ENCODE data around the gene UNC5A. TPM values are rescaled to one million over a fixed set of nuclear protein-coding genes. Genes with fewer than 3 reads are reported as not detected.

Gene UNC5A
- total and polyA plus RNA-seq, 8 donors = 0.09 to 3.6 (median 0.32) TPM

- no peak for TF ChIP-seq CTCF (IDR thresholded peaks at IDR 0.05)
- H3K27me3 ChIP-seq = no peaks in the 10 kb centered on the region
- intact Hi-C loops (cut with DNase I) = no loop called here
- H3K9me3 ChIP-seq = no peaks in the 10 kb centered on the region
- no peaks in the 10 kb centered on the region for H3K4me1 ChIP-seq
- FAIRE-seq (no peak), ATAC-seq (no peak), DNase-seq (no peak)
- 75 to 84% methylated on average over 2 of the region's 2 CpGs for WGBS, 2 donors
- H3K36me3 ChIP-seq = peaks cover 0 to 23% (median 9%) of the 10 kb centered on the region in 3 donors
- H3K27ac ChIP-seq = no peak overlapping the region
- no peak overlapping the region for H3K4me3 ChIP-seq
Observed at GRCh38 chr5:176912115-176912514, 101.8 kb downstream of the UNC5A start.

DNA sequence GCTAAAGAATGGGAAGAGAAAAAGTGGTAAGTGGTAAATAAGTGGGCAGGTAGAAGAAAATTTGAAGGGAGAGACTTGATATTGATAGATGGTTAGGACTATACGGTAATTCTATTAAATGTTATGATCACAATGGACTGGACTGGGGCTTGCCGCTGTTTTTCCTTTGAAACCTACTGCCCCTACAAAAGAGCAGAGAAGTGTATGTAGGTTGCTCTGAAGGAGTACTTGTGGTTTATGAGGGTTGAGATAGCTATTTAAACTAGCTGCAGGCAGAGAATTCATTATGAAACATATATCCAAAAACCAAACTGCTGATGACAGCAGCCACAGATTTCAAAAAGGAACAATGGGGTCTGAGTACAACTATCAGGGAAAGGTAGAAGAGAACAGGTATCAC lies 105.5 kb downstream of the UNC5A start:
- DNase-seq = no peak
- no peak overlapping the region for H3K4me3 ChIP-seq
- H3K36me3 ChIP-seq = peaks cover 0 to 4% (median 0%) of the 10 kb centered on the region in 3 donors
- H3K4me1 ChIP-seq = no peaks in the 10 kb centered on the region
- 63 to 98% methylated on average over 2 of the region's 2 CpGs for WGBS, 2 donors
- H3K27ac ChIP-seq = no peak overlapping the region
- no peaks in the 10 kb centered on the region for H3K9me3 ChIP-seq
- no peaks in the 10 kb centered on the region for H3K27me3 ChIP-seq
- intact Hi-C loops (cut with DNase I) = no loop called here
- no peak for TF ChIP-seq CTCF (IDR thresholded peaks at IDR 0.05)
- no peak for ATAC-seq
- FAIRE-seq = no peak

GRCh38 chr5:176916337-176916736 lies 106.0 kb downstream of the UNC5A start:
- DNase-seq = no peak
- Histone ChIP-seq H3K27ac (no peak overlapping the region), H3K4me1 (no peaks in the 10 kb centered on the region), H3K4me3 (no peak overlapping the region), H3K27me3 (no peaks in the 10 kb centered on the region), H3K9me3 (no peaks in the 10 kb centered on the region), H3K36me3 (peaks cover 0 to 1% (median 0%) of the 10 kb centered on the region in 3 donors)
- TF ChIP-seq CTCF (IDR thresholded peaks at IDR 0.05) = no peak
- intact Hi-C loops (cut with DNase I) = no loop called here
- ATAC-seq = no peak
- FAIRE-seq = no peak

- no peak for DNase-seq
- TF ChIP-seq CTCF (IDR thresholded peaks at IDR 0.05) = no peak
- Histone ChIP-seq H3K4me3 (no peak overlapping the region), H3K9me3 (no peaks in the 10 kb centered on the region), H3K36me3 (no peaks in the 10 kb centered on the region), H3K4me1 (no peaks in the 10 kb centered on the region), H3K27me3 (no peaks in the 10 kb centered on the region), H3K27ac (no peak overlapping the region)
- 90 to 93% methylated on average over 6 of the region's 6 CpGs for WGBS, 2 donors
- ATAC-seq = no peak
- intact Hi-C loops (cut with DNase I) = no loop called here
- FAIRE-seq = no peak
Observed at GRCh38 chr5:176918613-176919012, 108.3 kb downstream of the UNC5A start.

DNA sequence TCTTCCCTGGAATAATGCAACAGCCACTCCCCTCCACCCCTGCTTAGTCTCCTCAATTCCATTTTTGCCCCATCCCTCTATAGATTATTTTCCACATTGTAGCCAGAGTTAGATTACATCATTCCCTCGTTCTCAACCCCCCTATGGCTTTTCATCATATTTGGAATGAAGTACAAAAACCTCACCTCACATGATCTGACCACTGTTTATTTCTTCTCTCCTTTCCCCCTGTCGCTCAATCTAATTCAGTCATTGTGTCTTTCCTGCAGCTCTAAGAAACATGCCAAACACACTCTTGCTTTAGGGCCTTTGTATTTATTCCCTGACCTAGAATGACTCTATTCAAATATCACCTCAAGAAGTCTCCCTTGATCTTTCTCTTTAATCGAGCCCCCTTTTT lies 111.4 kb downstream of the UNC5A start:
- Histone ChIP-seq H3K36me3 (no peaks in the 10 kb centered on the region), H3K4me1 (no peaks in the 10 kb centered on the region), H3K27me3 (no peaks in the 10 kb centered on the region), H3K27ac (no peak overlapping the region), H3K4me3 (no peak overlapping the region), H3K9me3 (no peaks in the 10 kb centered on the region)
- ATAC-seq (no peak), FAIRE-seq (no peak), DNase-seq (no peak)
- intact Hi-C loops (cut with DNase I) = no loop called here
- TF ChIP-seq CTCF (IDR thresholded peaks at IDR 0.05) = no peak
- WGBS, 2 donors = 81 to 86% methylated on average over 3 of the region's 3 CpGs

All from pancreas (tissue), 10 donors.